Medulla oblongata (tissue), 1 donor: ENCODE results near the gene VASH2.
"Not testable (repeated sequence)": the region's sequence is repeated elsewhere in the genome, so short reads cannot be mapped to it uniquely, and the experiment has no call there.

Experiments used
- DNase-seq: peaks from one replicate; pipeline ENCODE4 v3.0.0-alpha.2; 2015; ENCODE audit errors: extremely low spot score

Gene VASH2

GRCh38 chr1:212957546-212957945 lies 7.2 kb downstream of the VASH2 start:
- no peak for DNase-seq

GRCh38 chr1:212958175-212958574 lies 7.8 kb downstream of the VASH2 start:
- DNase-seq = no peak

- DNase-seq = no peak
These were observed 9.2 kb downstream of the VASH2 start for GRCh38 chr1:212959266-212960220.

GRCh38 chr1:212960932-212961331 lies 10.6 kb downstream of the VASH2 start:
- DNase-seq = no peak

- no peak for DNase-seq
These were observed 12.2 kb downstream of the VASH2 start for GRCh38 chr1:212962509-212962908.

- no peak for DNase-seq
These were observed 13.8 kb downstream of the VASH2 start for GRCh38 chr1:212964102-212964501.

GRCh38 chr1:212964993-212965392 lies 14.7 kb downstream of the VASH2 start:
- not testable (repeated sequence) for DNase-seq

DNA sequence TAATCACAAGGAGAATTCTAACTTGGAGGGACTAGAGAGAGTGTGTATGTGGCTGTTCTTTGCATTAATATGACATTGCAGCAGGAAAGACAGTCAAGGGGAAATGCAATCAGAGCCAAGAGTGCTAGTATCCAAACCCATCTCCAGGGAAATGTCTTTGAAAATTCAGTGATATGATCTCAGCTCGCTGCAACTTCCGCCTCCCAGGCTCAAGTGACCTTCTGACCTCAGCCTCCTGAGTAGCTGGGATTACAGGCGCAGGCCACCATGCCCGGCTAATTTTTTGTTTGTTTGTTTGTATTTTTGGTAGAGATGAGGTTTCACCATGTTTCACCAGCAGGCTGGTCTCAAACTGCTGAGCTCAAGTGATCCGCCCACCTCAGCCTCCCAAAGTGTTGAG lies 16.3 kb downstream of the VASH2 start:
- no peak for DNase-seq

GRCh38 chr1:212967801-212968200 lies 17.5 kb downstream of the VASH2 start:
- DNase-seq = no peak

DNA sequence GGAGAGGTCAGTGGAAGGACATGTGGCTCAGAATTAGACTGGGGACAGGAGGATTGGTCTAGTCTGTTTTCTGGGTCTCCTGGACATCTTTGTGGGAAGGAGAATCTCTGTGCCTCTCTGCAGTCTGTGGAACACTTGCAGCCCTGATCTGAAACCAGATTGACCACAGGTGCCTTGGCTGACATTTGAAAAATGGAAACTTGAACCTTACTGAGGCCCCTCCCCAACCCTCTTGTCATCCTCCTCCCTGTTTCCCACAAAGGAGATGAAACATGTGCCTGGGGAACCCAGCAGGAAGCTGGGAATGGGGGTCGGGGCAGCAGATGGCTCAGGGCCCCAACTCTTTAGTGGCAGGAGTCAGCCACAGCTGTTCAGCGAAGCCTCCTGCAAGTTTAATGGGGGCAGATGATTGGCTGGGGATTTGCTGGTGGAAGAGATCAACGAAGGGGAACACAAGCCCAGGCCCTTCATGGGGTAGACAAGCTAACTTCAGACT lies 18.1 kb downstream of the VASH2 start:
- DNase-seq = no peak

DNA sequence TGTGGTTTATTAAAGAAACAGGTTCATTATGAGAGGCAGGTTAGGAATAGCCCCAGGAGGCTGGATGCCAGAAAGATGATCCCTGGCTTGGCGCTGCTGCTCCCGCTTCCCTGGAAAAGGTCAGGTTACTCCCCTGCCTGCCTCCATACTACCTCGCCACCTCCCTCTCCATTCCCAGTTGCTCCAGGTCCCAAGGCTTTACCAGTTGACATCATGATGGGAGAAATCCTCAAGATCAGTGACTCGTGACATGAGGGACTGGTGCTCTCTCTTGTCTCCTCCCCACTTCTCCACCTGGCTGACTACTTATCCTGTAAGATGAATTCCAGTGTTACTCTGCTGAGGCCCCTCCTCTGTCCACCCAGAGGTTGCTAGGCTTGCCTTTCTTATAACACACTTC lies 19.7 kb downstream of the VASH2 start:
- DNase-seq = no peak

DNA sequence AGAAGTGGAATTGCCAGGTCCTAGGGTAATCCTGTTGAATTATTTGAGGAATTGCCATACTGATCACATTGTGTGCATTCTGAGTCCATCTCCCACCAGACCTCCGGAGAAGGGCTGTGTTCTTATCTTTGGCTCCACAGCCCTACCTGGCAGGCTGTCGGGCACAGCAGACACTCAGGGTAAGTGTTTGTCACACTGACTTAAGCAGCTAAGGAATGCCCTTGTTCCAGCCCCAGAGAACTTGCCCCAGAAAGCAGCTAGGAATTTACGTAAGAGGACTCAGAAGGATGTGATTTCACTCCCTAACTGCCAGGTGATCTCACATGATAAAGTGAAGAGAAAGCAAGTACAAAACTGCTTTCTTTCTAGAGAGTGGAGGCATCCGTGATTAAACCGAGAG lies 21.0 kb downstream of the VASH2 start:
- DNase-seq = no peak

GRCh38 chr1:212973426-212973825 lies 23.1 kb downstream of the VASH2 start:
- no peak for DNase-seq

DNA sequence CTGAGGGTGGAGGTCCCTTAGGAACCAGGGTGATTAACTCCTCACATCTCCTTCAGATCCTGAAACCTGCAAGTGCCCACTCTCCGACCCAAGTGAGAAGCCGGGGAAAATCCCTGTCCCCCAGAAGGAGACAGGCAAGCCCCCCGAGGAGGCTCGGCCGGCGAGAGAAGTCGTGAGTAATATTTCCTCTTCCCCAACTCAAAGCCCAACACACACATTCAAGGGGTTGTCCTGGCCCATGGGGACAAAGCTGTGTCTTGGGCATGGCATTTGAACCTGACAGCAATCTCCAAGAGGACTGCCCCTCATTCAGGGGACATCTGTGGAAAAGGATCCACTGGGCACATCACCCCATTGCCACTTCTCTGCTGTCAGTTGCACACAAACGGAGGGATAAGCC lies 23.6 kb downstream of the VASH2 start:
- DNase-seq = no peak

- DNase-seq = no peak
These were observed 24.4 kb downstream of the VASH2 start for GRCh38 chr1:212974711-212975110.

GRCh38 chr1:212975111-212975918 lies 25.0 kb downstream of the VASH2 start:
- no peak for DNase-seq

- no peak for DNase-seq
These were observed 26.2 kb downstream of the VASH2 start for GRCh38 chr1:212976586-212976985.

DNA sequence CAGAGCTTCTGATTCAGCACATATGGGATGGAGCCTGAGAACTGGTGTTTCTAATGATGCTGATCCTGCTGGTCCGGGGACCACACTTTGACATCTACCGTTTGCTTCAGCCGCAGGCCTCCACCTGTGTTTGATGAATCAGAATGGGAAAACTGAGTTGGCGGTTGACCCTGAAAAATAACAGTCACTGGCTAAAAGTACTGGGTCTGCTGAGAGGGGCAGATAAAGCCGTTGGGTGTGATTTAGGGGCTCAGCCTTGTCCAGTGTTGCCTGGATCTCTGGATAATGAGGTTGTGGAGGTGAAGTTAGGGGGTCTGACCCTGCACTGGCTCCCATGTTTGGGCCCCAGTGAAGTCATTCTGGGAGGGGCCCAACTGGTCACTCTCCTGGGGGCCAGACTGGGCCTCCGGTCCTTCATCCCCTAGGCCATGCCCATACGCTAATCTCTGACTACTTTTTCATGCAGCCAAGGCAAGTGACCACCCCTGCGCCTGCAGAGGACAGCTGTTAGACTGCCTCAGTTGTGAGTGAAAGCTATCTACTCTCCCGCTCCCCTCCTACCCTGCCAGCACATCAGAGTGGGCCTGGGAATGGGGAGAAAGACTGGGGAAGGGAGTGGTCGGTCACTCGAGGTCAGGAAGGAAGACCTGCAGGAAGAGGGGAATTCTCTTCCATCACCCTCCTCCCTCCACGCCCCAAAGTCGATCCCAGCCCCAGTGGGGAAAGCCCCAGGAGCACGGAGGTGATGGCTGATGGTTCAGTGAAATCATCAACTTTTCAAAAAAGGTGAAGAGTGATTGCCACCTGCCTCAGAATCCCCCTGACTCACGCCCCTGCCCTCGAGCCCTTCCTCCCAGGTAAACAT lies 27.7 kb downstream of the VASH2 start:
- DNase-seq = no peak

GRCh38 chr1:212979340-212980122 lies 29.2 kb downstream of the VASH2 start:
- no peak for DNase-seq

DNA sequence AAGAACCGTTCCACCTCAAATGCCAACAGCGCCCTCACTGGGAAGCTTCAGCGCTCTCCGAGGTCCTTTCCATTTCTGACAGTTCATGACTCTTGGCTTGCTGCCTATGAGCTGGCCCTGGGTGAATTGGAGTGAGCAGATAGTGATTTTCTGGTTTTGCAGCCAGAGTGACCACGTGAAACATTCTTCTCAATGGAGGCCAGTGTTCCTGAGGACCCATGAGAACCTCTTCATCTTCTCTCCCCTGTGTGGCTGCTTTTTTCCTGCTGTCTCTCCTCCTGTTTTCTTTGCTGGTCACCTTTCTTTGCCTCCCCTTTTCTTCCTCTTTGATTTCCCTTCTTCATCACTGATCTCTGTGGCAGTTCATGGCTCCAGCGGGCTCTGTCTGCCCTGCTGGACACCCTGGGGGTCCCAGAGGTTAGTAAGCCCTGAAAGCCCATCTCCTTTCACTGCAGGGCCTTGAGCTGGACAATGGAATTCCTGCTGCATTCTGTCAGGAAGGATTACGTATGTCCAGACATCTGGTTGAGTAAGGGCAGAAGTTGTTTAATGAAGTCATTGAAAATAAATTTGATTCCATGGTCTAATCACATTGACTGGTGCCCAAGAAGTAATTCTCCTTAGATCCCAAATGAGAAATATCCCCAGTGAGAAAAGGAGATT lies 29.9 kb downstream of the VASH2 start:
- no peak for DNase-seq
